Endothelial cell of umbilical vein (primary cell): ENCODE results near the gene BCCIP.

ENCODE experiments used
- CTCF ChIP-seq, 2 donors: IDR thresholded peaks; 1 replicate in 1 of 2; 2 replicates in 1 of 2; pipeline ENCODE4 v1.5.1; 2011; ENCODE audit warnings: low read length in 2 of 2, mild to moderate bottlenecking in 2 of 2, moderate library complexity in 2 of 2, control low read depth in 1 of 2, inconsistent platforms in 1 of 2, low read depth in 1 of 2; ENCODE audit not compliant: insufficient read depth in 1 of 2; ENCODE audit errors: extremely low read depth in 1 of 2
- EZH2 ChIP-seq: IDR thresholded peaks from 2 replicates; pipeline ENCODE4 v1.6.1; 2012; ENCODE audit warnings: borderline replicate concordance, low read depth, mild to moderate bottlenecking, moderate library complexity, low read length, inconsistent platforms; ENCODE audit not compliant: severe bottlenecking
- FOS ChIP-seq: IDR thresholded peaks from 2 replicates; pipeline ENCODE4 v1.6.1; 2011; ENCODE audit warnings: mild to moderate bottlenecking, low read length, moderate library complexity, borderline replicate concordance; ENCODE audit not compliant: insufficient read depth
- JUN ChIP-seq: IDR thresholded peaks from 2 replicates; pipeline ENCODE4 v1.6.1; 2011; ENCODE audit warnings: borderline replicate concordance, low read depth; ENCODE audit not compliant: insufficient read length, insufficient read depth
- MYC ChIP-seq: IDR thresholded peaks from one replicate; pipeline ENCODE4 v1.6.1; 2011; ENCODE audit warnings: mild to moderate bottlenecking, low read depth, low read length
- POLR2A ChIP-seq: IDR thresholded peaks from 2 replicates; pipeline ENCODE4 v1.6.1; 2012; ENCODE audit warnings: low read depth, mild to moderate bottlenecking, control low read depth, low read length
- POLR2AphosphoS5 ChIP-seq: IDR thresholded peaks from 2 replicates; pipeline ENCODE4 v1.6.1; 2012; ENCODE audit warnings: low read depth, mild to moderate bottlenecking, control low read depth, low read length, moderate library complexity; ENCODE audit not compliant: insufficient read depth

GRCh38 chr10:125846894-125847293 lies 23.5 kb downstream of the BCCIP start:
- TF ChIP-seq POLR2A (no peak), CTCF (IDR thresholded peaks at IDR 0.05; ENCODE audit: extremely low read depth in 1 of 2, insufficient read depth in 1 of 2, low read depth in 1 of 2, low read length in 2 of 2) (no peak), JUN (no peak), FOS (no peak), MYC (no peak), POLR2AphosphoS5 (no peak), EZH2 (no peak)
